Skeletal muscle satellite cell (primary cell): ENCODE measurements around the gene LYRM4.

ENCODE experiments used
- H3K27me3 ChIP-seq: 2 replicates; pipeline ENCODE4 v1.7.0; 2013; ENCODE audit warnings: low read length; ENCODE audit not compliant: control insufficient read depth, insufficient read depth
- H3K36me3 ChIP-seq: 2 replicates; pipeline ENCODE4 v1.7.0; 2013; ENCODE audit warnings: mild to moderate bottlenecking, control low read depth, low read length; ENCODE audit not compliant: insufficient read depth
- H3K4me1 ChIP-seq: 2 replicates; pipeline ENCODE4 v1.7.0; 2013; ENCODE audit warnings: low read length; ENCODE audit not compliant: control insufficient read depth, insufficient read depth
- H3K4me2 ChIP-seq: 2 replicates; pipeline ENCODE4 v1.7.0; 2013; ENCODE audit warnings: mild to moderate bottlenecking, low read length
- H3K4me3 ChIP-seq: 2 replicates; pipeline ENCODE4 v1.7.0; 2013; ENCODE audit warnings: low read length
- H3K9ac ChIP-seq: 2 replicates; pipeline ENCODE4 v1.7.0; 2013; ENCODE audit warnings: mild to moderate bottlenecking, low read depth, low read length, moderate library complexity
- H3K9me3 ChIP-seq: replicated peaks from 2 replicates; pipeline ENCODE4 v1.7.0; 2013; ENCODE audit warnings: mild to moderate bottlenecking, control low read depth, low read length

LYRM4 gene

DNA sequence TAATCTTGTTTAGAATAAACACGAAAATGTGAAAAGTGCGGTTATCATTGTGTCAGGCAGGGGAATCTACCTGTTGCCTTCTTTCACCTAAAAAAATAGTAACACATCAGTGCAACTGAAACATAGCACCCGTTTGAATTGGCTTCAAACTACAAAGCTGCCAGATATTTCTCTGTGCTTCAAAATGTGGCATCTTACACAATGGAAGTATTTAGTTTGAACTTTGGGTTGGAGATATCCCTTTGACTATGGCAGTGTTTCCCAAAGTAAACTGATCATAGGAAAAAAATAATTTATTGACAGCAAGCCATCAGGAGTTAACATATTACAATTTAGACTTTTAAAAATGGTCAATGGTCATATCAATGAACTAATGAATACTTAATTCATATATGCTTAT, 172.0 kb downstream of the LYRM4 start:
- Histone ChIP-seq H3K36me3 (no peaks in the 10 kb centered on the region), H3K27me3 (peaks cover 54% of the 10 kb centered on the region), H3K4me2 (no peak overlapping the region), H3K4me1 (peaks cover 20% of the 10 kb centered on the region), H3K9ac (no peak overlapping the region), H3K4me3 (no peak overlapping the region), H3K9me3 (no peaks in the 10 kb centered on the region)

DNA sequence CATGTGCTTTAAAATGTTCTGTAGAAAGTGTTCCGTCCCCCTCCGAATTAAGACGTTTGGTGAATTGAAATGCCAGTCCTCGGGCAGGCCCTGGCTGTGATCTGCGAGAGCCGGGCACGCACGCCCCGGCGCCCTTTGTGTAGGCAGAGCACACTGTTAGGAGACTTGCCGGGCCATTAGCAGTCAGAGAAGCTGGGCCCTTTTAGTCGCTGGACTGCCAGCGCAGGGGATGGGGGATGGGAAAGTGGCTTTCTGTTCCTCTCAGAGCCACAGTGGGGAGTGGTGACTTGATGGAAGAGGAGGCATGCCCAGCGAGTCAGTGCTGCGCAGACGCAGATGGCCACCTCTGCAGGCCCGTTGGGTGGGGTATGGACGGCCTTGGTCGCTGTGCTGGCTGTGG, 173.4 kb downstream of the LYRM4 start:
- Histone ChIP-seq H3K36me3 (no peaks in the 10 kb centered on the region), H3K4me3 (no peak overlapping the region), H3K9ac (no peak overlapping the region), H3K4me2 (no peak overlapping the region), H3K9me3 (no peaks in the 10 kb centered on the region), H3K4me1 (peaks cover 26% of the 10 kb centered on the region), H3K27me3 (peaks cover 42% of the 10 kb centered on the region)

DNA sequence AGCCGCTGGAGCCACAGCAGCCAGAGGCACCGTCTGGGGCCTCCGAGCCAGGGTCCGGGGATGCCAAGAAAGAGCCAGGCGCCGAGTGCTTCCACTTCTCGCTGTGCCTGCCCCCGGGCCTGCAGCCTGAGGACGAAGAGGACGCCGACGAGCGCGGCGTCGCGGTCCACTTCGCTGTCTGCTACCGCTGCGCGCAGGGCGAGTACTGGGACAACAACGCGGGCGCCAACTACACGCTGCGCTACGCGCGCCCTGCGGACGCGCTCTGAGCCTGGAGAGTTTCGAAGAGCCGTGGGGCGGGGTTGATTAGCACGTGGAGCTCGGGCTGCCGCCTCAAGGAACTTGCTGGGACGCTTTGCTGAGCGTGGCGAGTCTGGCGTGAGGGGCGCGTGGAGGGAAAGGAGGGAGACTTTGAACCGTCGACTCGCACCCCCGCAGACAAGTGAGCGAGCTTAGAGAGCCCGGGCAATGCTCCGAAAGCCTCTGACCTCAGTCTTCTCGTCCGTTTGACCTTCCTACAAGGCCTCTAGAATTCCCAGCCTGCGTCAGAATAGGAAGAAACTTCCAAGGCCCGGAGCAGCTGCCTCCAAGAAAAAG, 174.4 kb downstream of the LYRM4 start:
- Histone ChIP-seq H3K27me3 (peaks cover 34% of the 10 kb centered on the region), H3K9ac (no peak overlapping the region), H3K4me2 (peak overlapping the region; percentile 95), H3K9me3 (no peaks in the 10 kb centered on the region), H3K4me3 (peak overlapping the region; percentile 79), H3K4me1 (peaks cover 34% of the 10 kb centered on the region), H3K36me3 (no peaks in the 10 kb centered on the region)

DNA sequence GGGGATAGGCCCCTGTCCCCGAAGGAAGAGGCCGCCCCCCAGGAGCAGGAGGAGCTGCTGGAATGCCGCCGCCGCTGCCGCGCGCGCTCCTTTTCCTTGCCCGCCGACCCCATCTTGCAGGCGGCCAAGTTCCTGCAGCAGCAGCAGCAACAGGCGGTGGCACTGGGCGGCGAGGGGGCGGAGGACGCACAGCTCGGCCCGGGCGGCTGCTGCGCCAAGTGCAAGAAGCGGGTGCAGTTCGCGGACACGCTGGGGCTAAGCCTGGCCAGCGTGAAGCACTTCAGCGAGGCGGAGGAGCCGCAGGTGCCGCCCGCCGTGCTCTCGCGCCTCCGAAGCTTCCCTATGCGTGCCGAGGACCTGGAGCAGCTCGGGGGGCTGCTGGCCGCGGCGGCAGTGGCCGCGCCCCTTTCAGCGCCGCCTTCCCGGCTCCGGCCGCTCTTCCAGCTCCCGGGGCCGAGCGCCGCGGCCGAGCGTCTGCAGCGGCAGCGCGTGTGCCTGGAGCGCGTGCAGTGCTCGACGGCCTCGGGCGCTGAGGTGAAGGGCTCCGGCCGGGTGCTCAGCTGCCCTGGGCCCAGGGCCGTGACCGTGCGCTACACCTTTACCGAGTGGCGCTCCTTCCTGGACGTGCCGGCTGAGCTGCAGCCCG, 175.0 kb downstream of the LYRM4 start:
- Histone ChIP-seq H3K9me3 (no peaks in the 10 kb centered on the region), H3K9ac (peak overlapping the region; percentile 76), H3K36me3 (no peaks in the 10 kb centered on the region), H3K4me3 (peak overlapping the region; percentile 79), H3K27me3 (peaks cover 28% of the 10 kb centered on the region), H3K4me2 (peak overlapping the region; percentile 95), H3K4me1 (peaks cover 34% of the 10 kb centered on the region)

DNA sequence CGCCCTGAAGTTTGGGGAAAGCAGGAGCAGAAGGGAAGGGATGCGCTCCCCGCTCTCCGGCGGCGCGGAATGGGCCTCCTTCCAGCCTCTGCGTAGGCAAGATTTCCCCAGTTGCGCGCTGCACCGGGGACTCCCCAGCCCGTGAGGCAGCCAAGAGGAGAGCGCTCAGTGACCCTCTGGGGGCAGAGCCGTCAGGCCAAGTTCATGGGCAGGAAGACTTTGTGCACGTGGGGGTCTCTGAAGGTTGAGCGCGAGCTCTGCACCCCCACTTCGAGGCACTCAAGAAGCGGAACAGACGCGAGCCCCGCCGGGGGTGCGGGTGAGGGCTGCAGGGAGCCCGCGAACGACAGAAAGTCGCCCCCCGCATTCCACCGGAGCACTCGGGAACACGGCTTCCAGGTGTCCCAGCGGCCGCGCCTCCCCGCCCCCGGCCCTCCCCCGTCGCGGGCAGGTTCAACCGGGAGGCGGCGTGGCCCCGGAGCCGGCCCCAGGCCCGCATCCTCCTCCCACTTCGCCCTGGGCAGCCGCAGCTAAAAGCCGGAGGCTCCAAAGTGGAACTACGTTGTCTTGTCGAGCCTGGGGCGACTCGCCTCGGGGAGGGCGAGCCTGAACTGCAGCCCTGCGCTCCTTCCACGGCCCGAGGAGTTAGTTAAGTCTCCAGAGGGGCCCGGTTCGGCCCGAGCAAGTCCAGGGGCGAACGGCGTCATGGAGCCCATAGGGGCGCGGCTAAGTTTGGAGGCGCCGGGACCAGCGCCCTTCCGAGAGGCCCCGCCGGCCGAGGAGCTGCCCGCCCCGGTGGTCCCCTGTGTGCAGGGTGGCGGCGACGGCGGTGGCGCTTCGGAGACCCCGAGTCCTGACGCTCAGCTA, 175.7 kb downstream of the LYRM4 start, which contains the start of gene PPP1R3G:
Gene PPP1R3G (plus strand): TSS at position 561 of the 867 bp plus-strand sequence. CDS start 145 bp downstream, at position 706.
- Histone ChIP-seq H3K27me3 (peaks cover 20% of the 10 kb centered on the region), H3K4me2 (peak within 1 kb of the TSS; percentile 95), H3K4me3 (peak within 1 kb of the TSS; percentile 79), H3K4me1 (peaks cover 34% of the 10 kb centered on the region), H3K9ac (peak within 1 kb of the TSS; percentile 76), H3K36me3 (no peaks in the 10 kb centered on the region), H3K9me3 (no peaks in the 10 kb centered on the region)

DNA sequence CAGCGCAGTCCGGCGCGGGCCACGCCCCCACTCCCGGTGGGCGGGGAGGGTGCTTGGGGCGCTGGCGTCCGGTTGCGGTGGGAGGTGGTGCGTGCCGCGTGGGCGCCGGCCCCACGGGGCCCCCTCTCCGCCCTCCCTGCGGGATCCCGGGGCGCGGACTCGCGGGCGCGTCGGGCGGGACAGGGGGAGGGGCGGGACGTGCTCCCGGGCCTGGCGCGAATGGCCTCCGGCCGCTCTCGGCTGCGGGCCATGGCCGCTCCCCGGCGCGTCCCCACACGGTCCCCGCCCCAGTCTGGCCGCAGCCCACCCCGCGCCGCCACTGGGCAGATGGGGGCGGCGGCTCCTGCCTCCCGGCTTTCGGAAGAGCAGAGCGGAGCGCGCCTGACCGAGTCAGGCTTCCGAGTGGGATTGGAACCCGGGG, 176.4 kb downstream of the LYRM4 start:
- H3K36me3 ChIP-seq, result no peaks in the 10 kb centered on the region
- peaks cover 19% of the 10 kb centered on the region for H3K27me3 ChIP-seq
- no peaks in the 10 kb centered on the region for H3K9me3 ChIP-seq
- peak overlapping the region; percentile 95 for H3K4me2 ChIP-seq
- peak overlapping the region; percentile 76 for H3K9ac ChIP-seq
- peaks cover 34% of the 10 kb centered on the region for H3K4me1 ChIP-seq
- H3K4me3 ChIP-seq, result peak overlapping the region; percentile 79

DNA sequence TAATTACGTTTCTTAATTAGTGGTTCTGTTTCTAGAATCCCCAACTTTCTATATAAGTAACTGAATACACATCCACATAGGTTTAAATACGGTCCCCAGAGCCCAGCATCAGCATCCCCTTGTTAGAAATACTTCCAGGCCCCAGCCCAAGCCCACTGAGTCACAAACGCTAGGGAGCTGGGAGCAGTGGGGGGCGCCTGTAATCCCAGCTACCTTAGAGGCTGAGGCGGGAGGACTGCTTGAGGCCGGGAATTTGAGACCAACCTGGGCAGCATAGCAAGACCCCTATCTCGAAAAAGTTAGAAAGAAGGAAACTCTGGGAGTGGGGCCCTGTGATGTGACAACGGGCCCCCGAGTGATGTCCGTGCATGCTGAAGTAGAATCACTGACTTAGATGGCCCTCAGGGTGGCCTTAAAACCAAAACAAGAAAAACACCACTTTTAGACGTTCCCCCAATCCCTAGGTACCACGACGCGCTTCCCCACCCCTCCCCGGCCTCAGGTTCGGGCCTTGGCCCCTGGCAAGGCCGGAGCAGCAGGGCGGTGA, 176.9 kb downstream of the LYRM4 start:
- Histone ChIP-seq H3K4me1 (peaks cover 34% of the 10 kb centered on the region), H3K27me3 (peaks cover 18% of the 10 kb centered on the region), H3K4me3 (peak overlapping the region; percentile 79), H3K9ac (peak overlapping the region; percentile 76), H3K36me3 (no peaks in the 10 kb centered on the region), H3K4me2 (peak overlapping the region; percentile 95), H3K9me3 (no peaks in the 10 kb centered on the region)

DNA sequence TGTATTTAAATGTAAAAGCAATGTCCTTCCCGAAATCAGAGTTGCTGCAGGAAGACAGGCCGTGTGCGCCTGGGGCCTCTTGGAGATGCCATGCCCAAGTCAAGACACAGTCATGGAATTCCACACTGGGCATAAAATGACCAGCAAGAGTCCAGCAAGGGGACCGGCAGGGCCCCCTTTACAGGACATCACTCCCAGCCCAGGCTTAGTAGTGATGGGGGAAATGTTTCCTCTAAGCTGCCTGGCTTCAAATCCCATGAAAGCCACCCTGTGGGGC, 177.5 kb downstream of the LYRM4 start:
- Histone ChIP-seq H3K4me2 (no peak overlapping the region), H3K9me3 (no peaks in the 10 kb centered on the region), H3K4me3 (no peak overlapping the region), H3K36me3 (no peaks in the 10 kb centered on the region), H3K27me3 (peaks cover 15% of the 10 kb centered on the region), H3K9ac (no peak overlapping the region), H3K4me1 (peaks cover 34% of the 10 kb centered on the region)

DNA sequence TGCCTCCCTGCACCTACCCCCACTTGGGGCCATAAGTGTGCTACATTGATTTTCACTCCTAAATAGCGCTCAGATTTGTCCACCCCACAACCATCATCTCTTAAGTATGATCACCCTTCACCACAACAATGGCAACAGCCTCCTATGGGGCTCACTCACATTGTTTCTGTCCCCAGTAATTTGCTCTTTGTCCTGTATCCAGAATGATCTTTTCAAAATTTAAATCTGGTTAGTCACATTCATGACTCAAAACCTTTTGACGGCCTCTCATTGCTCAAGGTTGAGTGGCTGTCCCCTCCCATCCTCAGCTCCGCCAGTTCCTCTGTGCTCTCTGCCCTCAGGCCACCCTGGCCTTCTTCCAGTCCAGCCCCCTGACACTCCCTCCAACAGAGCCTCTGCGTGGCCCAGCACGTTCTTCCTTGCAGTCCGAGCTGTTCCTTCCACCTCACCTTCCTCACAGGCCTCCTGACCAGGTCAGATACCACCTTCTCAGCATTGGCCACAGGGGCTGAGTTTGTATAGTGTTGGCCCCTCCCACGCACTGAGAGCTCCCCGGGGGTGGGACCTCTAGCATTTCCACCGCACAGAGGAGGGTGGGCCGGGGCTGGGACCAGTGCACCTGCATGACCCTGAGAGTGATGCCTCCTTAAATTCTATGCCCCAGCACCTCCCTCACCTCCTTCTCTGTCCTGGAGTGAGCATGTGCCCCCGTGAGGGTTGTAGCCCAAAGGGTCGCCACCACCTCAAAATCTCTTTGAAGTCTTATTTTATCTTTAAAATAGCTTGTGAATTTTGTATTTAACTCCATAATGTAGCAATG, 178.1 kb downstream of the LYRM4 start:
- peak overlapping the region; percentile 15 for H3K4me3 ChIP-seq
- H3K4me2 ChIP-seq, result peak overlapping the region; percentile 44
- no peak overlapping the region for H3K9ac ChIP-seq
- H3K4me1 ChIP-seq, result peaks cover 34% of the 10 kb centered on the region
- peaks cover 15% of the 10 kb centered on the region for H3K27me3 ChIP-seq
- no peaks in the 10 kb centered on the region for H3K36me3 ChIP-seq
- no peaks in the 10 kb centered on the region for H3K9me3 ChIP-seq

DNA sequence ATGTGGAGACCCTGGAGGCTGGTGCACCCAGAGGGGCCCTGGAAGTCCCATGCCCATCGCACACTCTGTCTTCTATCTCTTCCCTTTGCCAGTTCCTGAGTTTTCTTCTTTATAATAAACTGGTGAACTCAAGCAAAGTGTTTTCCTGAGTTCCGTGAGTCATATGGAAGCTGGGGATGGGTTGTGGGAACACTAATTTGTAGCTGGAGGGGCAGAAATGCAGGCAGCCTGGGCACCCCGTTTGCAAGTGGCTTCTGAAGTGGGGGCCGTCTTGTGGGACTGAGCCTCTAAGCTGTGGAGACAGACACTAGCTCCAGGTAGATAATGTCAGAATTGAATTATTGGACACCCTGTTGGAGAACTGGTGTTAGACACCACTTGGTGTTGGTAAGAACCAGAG, 178.8 kb downstream of the LYRM4 start:
- H3K4me1 ChIP-seq, result peaks cover 34% of the 10 kb centered on the region
- H3K27me3 ChIP-seq, result peaks cover 9% of the 10 kb centered on the region
- H3K4me2 ChIP-seq, result no peak overlapping the region
- H3K36me3 ChIP-seq, result no peaks in the 10 kb centered on the region
- H3K4me3 ChIP-seq, result no peak overlapping the region
- no peak overlapping the region for H3K9ac ChIP-seq
- no peaks in the 10 kb centered on the region for H3K9me3 ChIP-seq

DNA sequence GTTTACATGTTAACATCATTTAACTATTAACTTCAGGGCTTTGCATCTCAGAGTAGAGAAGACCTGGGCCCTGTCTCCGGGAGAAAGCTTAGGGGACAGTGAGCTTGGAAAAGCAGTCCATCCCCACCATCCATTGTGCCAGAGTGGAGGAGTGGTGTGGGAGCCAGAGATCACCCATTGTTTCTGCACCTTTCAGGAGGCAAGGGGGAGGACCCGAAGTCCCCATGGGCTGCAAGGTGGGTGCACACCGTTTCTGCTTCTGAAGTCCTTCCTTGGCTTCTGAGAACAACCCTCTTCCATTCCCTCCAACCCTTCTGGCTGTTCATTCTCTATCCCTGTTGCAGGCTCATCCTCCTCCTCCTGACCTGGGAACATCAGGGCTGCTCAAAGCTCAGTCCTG, 179.6 kb downstream of the LYRM4 start:
- H3K4me1 ChIP-seq, result peaks cover 33% of the 10 kb centered on the region
- H3K36me3 ChIP-seq, result no peaks in the 10 kb centered on the region
- H3K27me3 ChIP-seq, result peaks cover 1% of the 10 kb centered on the region
- no peak overlapping the region for H3K4me3 ChIP-seq
- H3K4me2 ChIP-seq, result no peak overlapping the region
- H3K9ac ChIP-seq, result no peak overlapping the region
- no peaks in the 10 kb centered on the region for H3K9me3 ChIP-seq
